Heart right ventricle (tissue), 16 donors: Measurements from ENCODE around the gene NUP160. TPM values are rescaled to one million over a fixed set of nuclear protein-coding genes. Genes with fewer than 3 reads are reported as not detected.

Source experiments
- ATAC-seq, 8 donors: fragments of 200-7000 bp; cut with Tn5 transposase; one replicate each; pipeline ENCODE4 v1.9.1; 2020; ENCODE audit warnings: mild to moderate bottlenecking in 8 of 8, moderate library complexity in 8 of 8, moderate number of reproducible peaks in 1 of 8
- DNase-seq, 2 donors: peaks; one replicate each; pipeline ENCODE4 v3.0.0-alpha.2; 2020
- H3K27ac ChIP-seq, 10 donors: fragments of 200-600 bp; sonication (generic) in 2 of 10; one replicate each; pipeline versions ENCODE4 v1.5.0 to v1.8.0; 2020 to 2022; ENCODE audit warnings: mild to moderate bottlenecking in 3 of 10
- H3K27me3 ChIP-seq, 7 donors: fragments of 200-600 bp; one replicate each; pipeline ENCODE4 v1.8.0; 2021 to 2022; ENCODE audit warnings: mild to moderate bottlenecking in 2 of 7
- H3K36me3 ChIP-seq, 9 donors: fragments of 200-600 bp; sonication (generic) in 1 of 9; one replicate each; pipeline versions ENCODE4 v1.5.0 to v1.8.0; 2020 to 2022; ENCODE audit warnings: mild to moderate bottlenecking in 2 of 9
- H3K4me1 ChIP-seq, 9 donors: fragments of 200-600 bp; sonication (generic) in 1 of 9; one replicate each; pipeline versions ENCODE4 v1.5.0 to v1.8.0; 2020 to 2022; ENCODE audit warnings: mild to moderate bottlenecking in 4 of 9
- H3K4me3 ChIP-seq, 10 donors: fragments of 200-600 bp; sonication (generic) in 2 of 10; one replicate each; pipeline versions ENCODE4 v1.5.0 to v1.8.0; 2020 to 2022; ENCODE audit warnings: mild to moderate bottlenecking in 7 of 10, moderate library complexity in 2 of 10
- H3K9me3 ChIP-seq, 11 donors: fragments of 200-600 bp in 10 of 11; sonication (generic) in 2 of 11; one replicate each; pipeline versions ENCODE4 v1.5.0 to v1.8.0; 2013 to 2022; ENCODE audit warnings: mild to moderate bottlenecking in 2 of 11, control low read depth in 1 of 11, moderate library complexity in 1 of 11
- CTCF ChIP-seq, 9 donors: fragments of 200-600 bp; sonication (generic) in 2 of 9; IDR thresholded peaks; one replicate each; pipeline versions ENCODE4 v1.5.0 to v1.8.0; 2021 to 2022; ENCODE audit warnings: antibody characterized with exemption in 9 of 9, mild to moderate bottlenecking in 5 of 9, moderate library complexity in 1 of 9
- WGBS, 2 donors: extraction: QIAGEN DNeasy Blood & Tissue Kit; methylation state at CpG; one replicate each; pipeline ENCODE4 v1.1.7; 2013; ENCODE audit warnings: inconsistent platforms in 1 of 2; 5-methylcytosine and 5-hydroxymethylcytosine counted together
- intact Hi-C, 10 donors: fragments of 100-400 bp; cut with DNase I; formaldehyde crosslinking; loops; one replicate each; pipeline versions ENCODE4 v1.11.1 to v1.14.2; 2022
- polyA plus RNA-seq, 2 donors: library from polyadenylated mRNA; stranded (reverse); fragments of 200-250 nt; gene quantifications; one replicate each; pipeline ENCODE4 v1.2.3, GENCODE V29; 2013
- total RNA-seq, 10 donors: library from RNA; stranded (reverse); fragmentation: NEBNext Ultra II Directional in 3 of 10; extraction: Animal tissue kit (Norgen Biotek cat#: 25700) in 3 of 10; gene quantifications; one replicate each; pipeline versions ENCODE4 v1.2.1 to v1.2.4, GENCODE V29; 2021 to 2023
- donor health status: Arrhythmogenic right ventricular cardiomyopathy.
- donor health status: ischemic (EF 13 %, LVEDD 7.1; RV severe dilation, severe dysfunction).
- donor health status: healthy with polysubstance abuse.
- donor health status: DM: no; HTN: yes; CAD: no.
- donor health status: DM: no; HTN: no; CAD: no.
- donor health status: ischemic (EF 25% LVEDD 6.9; RV normal size, moderate dysfunction).
- donor health status: ischemic (EF 25% LVEDD 5.7; RV mildly dilated, moderate dysfunction).
- donor health status: healthy.
- donor health status: DM: yes; HTN: yes; CAD: no.
- donor health status: Ischemic cardiomyopathy.
- donor health status: ischemic (EF 35%, LVEDD 5.7; RV mildly dilated, moderate dysfunction).
- donor health status: nonischemic (EF 11% LVEDD 7.7; RV severe dilation, severe dysfunction).
- donor health status: DM: yes; HTN: yes; CAD: no.
- donor health status: PGD.
- donor health status: ischemic (EF 29% LVEDD 5.4; RV normal size, mild dysfunction).
- donor health status: nonischemic (EF 23%, LVEDD 6.1; RV moderate dilation, normal function).

NUP160 gene
- total and polyA plus RNA-seq, 12 donors = 8.0 to 17.7 (median 14.7) TPM

GRCh38 chr11:47852053-47852452, 3.9 kb upstream of the NUP160 start:
- intact Hi-C loops = loop anchor here in 4 of 10 donors (5.0 to 10.0 kb wide), 4 partner anchors 65 to 480 kb away; partner anchors contain the start of genes SPI1 (in 2 of the 4) and MTCH2 (in 1 of the 4)
- no peaks in the 10 kb centered on the region for H3K27me3 ChIP-seq
- H3K9me3 ChIP-seq = no peaks in the 10 kb centered on the region
- TF ChIP-seq CTCF (IDR thresholded peaks at IDR 0.05) = no peak
- no peaks in the 10 kb centered on the region for H3K36me3 ChIP-seq
- 91 to 93% methylated on average over 6 of the region's 6 CpGs for WGBS, 2 donors
- no peak for ATAC-seq
- peaks cover 0 to 29% (median 13%) of the 10 kb centered on the region in 9 donors for H3K4me1 ChIP-seq
- no peak overlapping the region for H3K4me3 ChIP-seq
- no peak for DNase-seq
- H3K27ac ChIP-seq = no peak overlapping the region

- peak overlapping the region in 1 of 10 donors; percentile 20 for H3K27ac ChIP-seq
These were observed 2.2 kb upstream of the NUP160 start for GRCh38 chr11:47850337-47850736.

GRCh38 chr11:47848700-47849155, 578 bp upstream of the NUP160 start:
- H3K27ac ChIP-seq = peak overlapping the region; percentile 69 to 95 (median 92)
- DNase-seq (no peak), ATAC-seq (no peak)
- no peaks in the 10 kb centered on the region for H3K27me3 ChIP-seq
- no peak for TF ChIP-seq CTCF (IDR thresholded peaks at IDR 0.05)
- peak overlapping the region; percentile 53 to 99 (median 86) for H3K4me3 ChIP-seq
- peaks cover 0 to 31% (median 3%) of the 10 kb centered on the region in 9 donors for H3K36me3 ChIP-seq
- 2 to 4% methylated on average over 14 of the region's 14 CpGs for WGBS, 2 donors
- no peaks in the 10 kb centered on the region for H3K9me3 ChIP-seq
- intact Hi-C loops = loop anchor here in 5 of 10 donors (1.0 to 10.0 kb wide), 3 partner anchors 81 to 206 kb away; partner anchors contain the start of genes MTCH2 (in 4 of the 5) and FNBP4 (in 2 of the 5)
- peaks cover 3 to 51% (median 30%) of the 10 kb centered on the region in 9 donors for H3K4me1 ChIP-seq

More at GRCh38 chr11:47850337-47850736, 2.2 kb upstream of the NUP160 start:
- H3K4me1 ChIP-seq = peaks cover 0 to 39% (median 18%) of the 10 kb centered on the region in 9 donors
- no peaks in the 10 kb centered on the region for H3K27me3 ChIP-seq
- ATAC-seq (no peak), DNase-seq (no peak)
- 66 to 79% methylated on average over 1 of the region's 1 CpG for WGBS, 2 donors
- intact Hi-C loops = loop anchor here in 4 of 10 donors (5.0 to 10.0 kb wide), 4 partner anchors 67 to 478 kb away; partner anchors contain the start of genes SPI1 (in 2 of the 4) and MTCH2 (in 1 of the 4)
- H3K4me3 ChIP-seq = no peak overlapping the region
- no peaks in the 10 kb centered on the region for H3K9me3 ChIP-seq
- H3K36me3 ChIP-seq = peaks cover 0 to 16% (median 3%) of the 10 kb centered on the region in 9 donors
- no peak for TF ChIP-seq CTCF (IDR thresholded peaks at IDR 0.05)

- intact Hi-C loops = loop anchor here in 5 of 10 donors (5.0 to 10.0 kb wide), 2 partner anchors 80 to 203 kb away; partner anchors contain the start of genes MTCH2 (in 3 of the 5) and FNBP4 (in 2 of the 5)
- WGBS, 2 donors = 6 to 7% methylated on average over 8 of the region's 8 CpGs
- DNase-seq (no peak), ATAC-seq (no peak)
- peaks cover 3 to 50% (median 30%) of the 10 kb centered on the region in 9 donors for H3K4me1 ChIP-seq
- TF ChIP-seq CTCF (IDR thresholded peaks at IDR 0.05) = no peak
- peak overlapping the region in 9 of 10 donors; percentile 77 to 95 (median 92) for H3K27ac ChIP-seq
- H3K36me3 ChIP-seq = peaks cover 0 to 43% (median 9%) of the 10 kb centered on the region in 9 donors
- H3K9me3 ChIP-seq = no peaks in the 10 kb centered on the region
- peak overlapping the region; percentile 53 to 99 (median 86) for H3K4me3 ChIP-seq
- H3K27me3 ChIP-seq = no peaks in the 10 kb centered on the region
These were observed 636 bp downstream of the NUP160 start for GRCh38 chr11:47847537-47847891.
